GM19239 (cell line): Measurements from ENCODE around the gene PTGER4.

Source experiments
- DNase-seq: peaks from one replicate; pipeline ENCODE4 v3.0.0; 2011; ENCODE audit warnings: low spot score; ENCODE audit not compliant: insufficient read length
- FAIRE-seq: peaks from 2 replicates; lab custom pipeline; 2011; peaks lifted over from hg19 to GRCh38; lab: Jason Lieb, UNC

Gene PTGER4

GRCh38 chr5:40667161-40667663 lies 12.5 kb upstream of the PTGER4 start:
- FAIRE-seq (no peak), DNase-seq (no peak)

GRCh38 chr5:40669606-40670390 lies 9.9 kb upstream of the PTGER4 start:
- DNase-seq = no peak
- no peak for FAIRE-seq

DNA sequence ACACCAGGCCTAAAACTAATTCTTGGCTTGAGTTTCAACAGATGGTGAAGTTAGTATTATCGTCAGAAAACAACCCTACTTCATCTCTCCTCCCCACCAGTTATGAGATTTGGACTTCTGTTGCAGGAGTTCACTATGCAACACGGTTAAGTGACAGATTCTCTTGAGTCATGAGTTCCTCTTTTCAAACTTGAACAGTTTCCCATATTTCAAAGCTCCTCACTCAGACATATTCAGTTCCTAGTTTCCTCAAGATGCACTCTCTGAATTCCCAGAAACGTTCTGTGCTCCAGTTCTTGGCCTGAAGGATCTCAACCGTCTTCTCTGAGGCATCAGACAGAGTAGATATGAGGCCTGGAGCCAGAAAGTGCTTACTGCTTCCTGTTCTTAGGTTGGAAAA lies 7.3 kb upstream of the PTGER4 start:
- DNase-seq (no peak), FAIRE-seq (no peak)

DNA sequence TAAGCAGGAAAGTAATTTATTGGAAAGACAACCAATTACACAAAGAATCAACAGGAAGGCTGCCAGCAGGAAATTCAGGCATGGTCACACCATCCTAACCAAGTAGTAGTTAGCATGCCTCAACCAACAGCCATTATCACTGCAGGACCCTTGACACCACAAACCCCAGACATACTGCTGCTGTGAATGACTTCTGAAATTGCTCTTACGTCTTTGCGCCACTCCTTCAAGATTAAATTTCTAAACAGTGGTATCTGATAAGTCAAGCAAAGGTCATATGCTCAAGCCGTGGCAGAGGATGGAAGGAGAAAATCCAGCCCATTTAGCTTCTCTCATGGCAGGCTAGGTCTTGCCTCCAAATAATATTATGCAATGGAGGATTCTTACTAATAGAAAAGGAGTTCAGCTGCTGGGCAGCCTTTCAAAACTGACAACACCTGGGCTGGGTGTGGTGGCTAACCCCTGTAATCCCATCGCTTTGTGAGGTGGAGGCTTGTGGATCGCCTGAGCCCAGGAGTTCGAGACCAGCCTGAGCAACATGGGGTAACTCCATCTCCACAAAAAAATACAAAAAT lies 5.0 kb upstream of the PTGER4 start:
- no peak for FAIRE-seq

DNA sequence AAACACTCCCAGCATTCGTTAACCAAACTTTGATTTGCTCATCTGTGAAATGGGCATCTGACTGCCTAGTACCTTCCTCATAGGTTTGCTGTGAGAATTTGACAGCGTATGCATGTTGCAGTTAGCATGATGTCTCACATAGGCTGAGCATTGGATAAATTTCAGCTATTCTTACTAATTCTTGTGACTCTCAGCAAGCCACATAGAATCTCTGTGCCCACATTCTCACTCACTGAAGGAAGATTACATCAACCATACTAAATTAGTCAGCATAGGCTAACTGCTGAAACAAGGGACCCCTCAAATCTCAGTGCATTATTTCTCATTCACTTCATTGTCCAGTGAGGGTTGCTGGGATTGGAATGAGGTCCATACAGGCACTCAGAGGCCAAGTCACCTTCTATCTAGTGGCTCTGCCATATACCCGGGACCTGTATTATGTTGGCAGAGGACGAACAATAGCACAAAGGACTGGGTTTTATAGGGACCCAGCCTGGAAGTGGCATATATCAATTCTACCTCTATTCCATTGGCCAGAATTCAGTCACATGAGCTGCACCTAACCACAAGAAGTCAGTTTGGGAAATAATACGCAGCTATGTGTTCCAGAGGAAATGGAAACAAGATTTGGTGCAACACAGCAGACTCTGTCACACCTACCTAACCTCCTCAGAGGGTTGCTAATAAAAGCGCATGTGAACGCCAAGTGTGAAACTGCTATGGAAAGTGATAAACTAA lies 4.2 kb upstream of the PTGER4 start:
- no peak for DNase-seq
- peak; percentile 23 for FAIRE-seq

More for the DNA sequence above, 5.0 kb upstream of the PTGER4 start:
- no peak for DNase-seq

DNA sequence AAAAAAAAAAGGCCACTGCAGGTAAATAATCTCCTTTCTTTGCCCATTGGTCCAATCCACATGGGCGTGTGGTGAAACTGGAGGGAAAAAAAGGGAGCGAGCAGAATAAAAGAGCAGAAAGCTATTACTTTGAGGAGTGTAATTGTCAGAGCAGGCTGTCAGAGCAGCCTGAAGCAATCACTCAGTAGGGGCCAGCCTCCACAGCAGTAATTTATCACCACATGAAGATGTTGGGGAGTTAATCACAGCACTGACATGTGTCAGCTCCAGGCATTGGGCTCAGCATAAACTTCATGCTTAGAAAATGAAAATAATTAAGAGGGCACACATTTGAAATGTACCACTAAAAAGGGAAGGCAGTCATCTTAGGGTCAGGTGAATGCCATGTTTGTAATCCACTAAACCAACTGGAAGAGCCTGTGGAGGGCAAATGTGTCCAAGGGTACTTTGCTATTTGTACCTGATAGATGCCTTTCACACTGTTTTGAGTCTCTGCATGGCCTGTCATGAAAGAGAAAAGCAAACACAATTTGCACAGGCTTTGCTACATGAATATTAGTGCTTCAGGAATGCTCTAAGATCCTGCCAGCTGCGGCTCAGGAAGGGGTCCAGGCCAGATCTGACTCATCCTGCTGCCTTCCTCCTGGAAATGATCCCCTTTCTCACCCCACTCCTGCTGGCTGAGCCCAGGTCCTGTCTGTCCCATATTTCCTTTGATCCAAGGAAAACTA lies 2.9 kb upstream of the PTGER4 start:
- FAIRE-seq (no peak), DNase-seq (no peak)

- DNase-seq (no peak), FAIRE-seq (no peak)
These were observed 2.3 kb upstream of the PTGER4 start for GRCh38 chr5:40677456-40677855.

DNA sequence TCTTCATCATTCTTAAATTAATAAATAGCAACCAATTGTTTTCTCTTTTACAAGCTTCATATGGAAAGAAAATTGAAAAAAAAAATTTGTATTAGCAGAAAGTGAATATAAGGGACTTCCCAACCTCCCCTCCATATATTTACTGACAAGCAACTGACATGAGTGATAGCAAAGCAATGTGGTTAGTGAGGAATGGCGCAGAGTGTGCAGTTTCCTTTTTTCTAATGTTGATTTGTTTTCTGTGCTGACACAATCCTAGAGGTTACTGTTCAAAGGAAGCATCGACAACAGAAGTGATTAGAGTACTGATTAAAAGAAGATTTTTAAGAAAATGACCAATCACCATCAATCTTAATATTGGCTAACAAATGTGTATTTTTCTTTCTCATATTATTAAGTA lies 1.7 kb upstream of the PTGER4 start:
- FAIRE-seq (no peak), DNase-seq (no peak)

DNA sequence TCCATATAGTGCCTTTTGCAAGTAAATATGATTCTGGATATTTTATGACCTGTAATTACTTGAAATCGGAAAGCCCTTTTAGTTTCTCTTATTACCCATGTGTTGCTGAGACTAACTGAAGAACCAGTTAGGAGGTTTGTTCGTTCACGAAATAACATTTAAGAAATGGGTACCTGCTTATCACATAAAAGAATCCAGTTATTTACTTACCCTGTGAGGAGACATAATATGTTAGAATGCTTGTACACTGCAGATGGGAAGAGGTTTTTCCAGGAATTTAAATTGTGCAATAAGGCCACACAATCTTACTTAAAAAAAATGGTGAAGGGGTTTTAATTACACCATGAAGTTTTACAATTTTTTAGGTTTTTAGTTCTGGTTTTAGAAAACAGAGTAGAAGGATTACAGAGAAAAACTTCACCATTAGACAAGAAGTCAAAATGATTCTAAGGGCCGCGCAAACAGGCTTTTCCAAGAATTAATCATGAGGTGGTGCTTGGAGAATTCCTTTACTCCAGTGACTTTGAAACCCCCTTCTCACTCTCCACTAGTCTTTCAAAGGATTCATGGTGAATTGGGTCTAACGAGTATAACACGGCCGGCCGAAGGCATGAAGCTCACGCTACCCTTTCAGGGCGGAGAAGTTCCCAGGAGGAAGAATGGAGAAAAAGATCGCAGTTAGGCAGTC lies 1.1 kb upstream of the PTGER4 start:
- FAIRE-seq (no peak), DNase-seq (no peak)

DNA sequence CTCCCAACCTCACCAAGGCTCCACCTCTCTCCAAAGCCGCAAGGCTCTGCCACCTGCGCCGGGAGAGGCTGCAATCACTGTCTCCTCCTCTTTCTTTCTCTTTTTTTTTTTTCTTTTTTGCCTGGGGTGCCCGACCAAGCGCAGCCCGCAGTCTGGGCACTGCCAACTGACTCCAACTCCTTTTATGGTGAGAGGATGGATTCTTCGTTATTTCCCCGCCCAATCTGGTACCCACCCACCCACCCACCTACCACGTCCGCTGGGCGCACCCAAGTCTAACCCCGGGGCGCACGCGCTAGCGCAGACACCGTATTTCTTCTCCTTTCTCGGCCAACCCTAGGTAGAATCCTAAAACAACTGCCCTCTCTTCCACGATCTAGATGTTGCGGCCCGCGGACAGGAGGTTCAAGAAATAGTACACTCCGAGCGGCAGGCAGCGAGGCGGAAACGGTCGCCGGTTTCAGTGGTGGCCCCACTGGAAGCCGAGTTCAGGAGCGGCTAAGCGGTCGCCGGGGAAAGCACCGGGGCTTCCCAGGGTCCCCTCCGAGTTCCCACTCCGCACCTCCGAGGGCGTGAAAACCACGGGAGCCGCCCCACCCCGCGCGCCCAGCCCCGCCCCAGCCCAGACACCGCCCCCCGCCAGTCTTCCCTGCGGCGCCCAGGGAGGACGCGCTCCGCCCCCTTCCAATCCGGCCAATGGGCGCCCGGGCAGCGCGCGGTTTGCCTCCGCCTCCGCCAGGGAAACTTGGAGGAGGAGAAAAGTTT lies 385 bp upstream of the PTGER4 start:
- DNase-seq (peak; percentile 46), FAIRE-seq (no peak)

- FAIRE-seq (no peak), DNase-seq (no peak)
These were observed 1.1 kb downstream of the PTGER4 start for GRCh38 chr5:40680741-40681362.

GRCh38 chr5:40681363-40682153 lies 1.8 kb downstream of the PTGER4 start:
- no peak for FAIRE-seq
- no peak for DNase-seq

DNA sequence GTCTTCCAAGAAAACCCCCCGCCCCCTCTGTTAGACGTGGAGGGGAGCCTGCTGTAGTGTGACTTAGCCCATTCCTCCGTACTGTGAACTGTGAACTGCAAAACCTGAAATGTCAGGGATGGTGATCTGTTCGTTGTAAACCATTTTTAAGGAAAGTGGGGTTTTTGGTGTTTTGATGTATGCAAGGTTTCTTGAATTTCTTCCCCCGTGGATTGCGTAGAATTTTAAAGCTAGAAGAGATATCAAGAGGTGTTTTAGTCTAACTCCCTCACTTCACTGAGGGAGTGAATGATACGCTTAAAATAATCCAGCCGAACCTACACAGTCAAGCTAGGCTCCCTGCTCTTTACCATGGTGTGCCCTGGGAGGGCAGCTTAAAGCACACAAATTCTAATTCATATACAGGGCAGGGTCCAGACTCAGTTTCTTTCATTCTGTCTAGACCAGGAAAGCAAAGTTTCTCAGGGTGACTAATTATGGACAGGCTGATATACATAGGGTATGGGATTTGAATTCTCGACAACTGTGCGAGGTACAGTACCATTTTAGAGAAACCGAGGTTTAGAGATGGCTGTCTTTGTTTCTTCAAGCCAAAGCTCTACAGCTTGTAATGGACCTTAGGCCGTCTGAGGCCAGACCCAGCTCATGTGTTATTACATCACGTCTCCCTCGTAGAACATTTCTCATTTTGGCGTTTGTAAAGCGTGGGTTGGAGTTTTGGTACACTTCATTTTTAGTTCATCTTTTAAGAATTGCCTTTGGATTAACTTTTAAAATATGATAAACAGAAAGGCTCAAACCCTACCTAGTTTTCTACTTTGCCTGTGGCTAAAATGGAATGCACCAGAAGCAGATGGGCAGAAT lies 2.7 kb downstream of the PTGER4 start:
- DNase-seq (no peak), FAIRE-seq (no peak)

GRCh38 chr5:40683305-40683704 lies 3.6 kb downstream of the PTGER4 start:
- FAIRE-seq (peak; percentile 11), DNase-seq (no peak)

GRCh38 chr5:40685193-40685592 lies 5.5 kb downstream of the PTGER4 start:
- DNase-seq (no peak), FAIRE-seq (no peak)

DNA sequence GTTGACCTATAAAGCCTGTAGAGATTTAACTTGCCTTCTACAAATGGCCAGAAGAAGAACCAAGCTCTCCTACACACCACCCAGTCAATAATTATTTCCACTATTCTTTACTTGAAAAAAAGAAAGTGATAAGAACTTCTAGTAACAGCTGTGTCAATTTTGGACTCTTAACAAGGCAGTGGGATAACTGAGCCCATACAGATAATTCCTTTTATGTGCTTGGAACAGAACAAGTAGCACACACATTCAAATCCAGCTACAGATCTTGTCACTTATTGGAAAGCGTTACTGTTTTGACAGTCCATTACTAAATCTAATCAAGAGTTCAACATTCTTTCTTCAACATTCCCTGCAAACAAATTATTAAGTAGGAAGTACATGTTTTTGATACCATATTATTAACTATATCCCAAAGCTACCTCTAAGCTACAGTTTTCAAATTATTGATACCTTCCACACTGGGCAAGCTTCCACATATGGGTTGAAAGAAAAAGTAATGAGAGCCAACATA lies 6.3 kb downstream of the PTGER4 start:
- FAIRE-seq = no peak
- no peak for DNase-seq

- no peak for FAIRE-seq
- DNase-seq = no peak
These were observed 7.6 kb downstream of the PTGER4 start for GRCh38 chr5:40687321-40687720.
